GM13976 (cell line): ENCODE results near the gene TMEM129.

ENCODE experiments used
- DNase-seq: peaks from one replicate; pipeline ENCODE4 v3.0.0; 2012; ENCODE audit warnings: low spot score
- CTCF ChIP-seq: IDR thresholded peaks from 2 replicates; pipeline ENCODE4 v1.5.1; 2012; ENCODE audit warnings: borderline replicate concordance, mild to moderate bottlenecking; ENCODE audit not compliant: insufficient read depth; ENCODE audit errors: extremely low read depth, missing control alignments, control extremely low read depth
- in situ Hi-C: fragments of 300-500 bp; cut with MboI; formaldehyde crosslinking; loops from one replicate; pipeline ENCODE4 v1.12.0; 2022; ENCODE audit warnings: low sequenced_read_pairs, mixed read lengths, inconsistent platforms; ENCODE audit not compliant: unreplicated experiment

The TMEM129 gene

GRCh38 chr4:1753294-1753696 lies 32.2 kb upstream of the TMEM129 start:
- in situ Hi-C loops = no loop called here
- DNase-seq = no peak

GRCh38 chr4:1752284-1753041 lies 31.3 kb upstream of the TMEM129 start:
- TF ChIP-seq CTCF = no peak
- in situ Hi-C loops = no loop called here
- DNase-seq = no peak

More at GRCh38 chr4:1753294-1753696, 32.2 kb upstream of the TMEM129 start:
- TF ChIP-seq CTCF = no peak

- DNase-seq = no peak
- TF ChIP-seq CTCF = no peak
- in situ Hi-C loops = no loop called here
Measured at GRCh38 chr4:1751919-1752283, 30.8 kb upstream of the TMEM129 start.

GRCh38 chr4:1751155-1751918 lies 30.2 kb upstream of the TMEM129 start:
- no peak for DNase-seq
- TF ChIP-seq CTCF = no peak
- in situ Hi-C loops = no loop called here

- DNase-seq = no peak
- in situ Hi-C loops = no loop called here
- no peak for TF ChIP-seq CTCF
Measured at GRCh38 chr4:1750381-1751154, 29.4 kb upstream of the TMEM129 start.

- no peak for DNase-seq
- no peak for TF ChIP-seq CTCF
- in situ Hi-C loops = no loop called here
Measured at GRCh38 chr4:1749826-1750225, 28.7 kb upstream of the TMEM129 start.
